WTC11 (cell line): ENCODE data around the gene MACROD2. TPM values are rescaled to one million over a fixed set of nuclear protein-coding genes. Genes with fewer than 3 reads are reported as not detected.

Experiments
- ATAC-seq: fragments of 200-7000 bp; cut with Tn5 transposase; 2 replicates; pipeline ENCODE4 v1.10.0; 2021; ENCODE audit warnings: mild to moderate bottlenecking, moderate library complexity
- CTCF ChIA-PET: fragments of 300-600 bp; sonication (Branson Sonifier 250); formaldehyde crosslinking; loops from one replicate; lab custom pipeline; 2021; ENCODE audit warnings: antibody characterized with exemption; lab: Charles Lee
- POLR2A ChIA-PET: fragments of 350-600 bp; sonication (Branson Sonifier 250); formaldehyde crosslinking; loops from one replicate; lab custom pipeline; 2021; ENCODE audit warnings: antibody characterized with exemption; lab: Charles Lee
- DNase-seq: peaks from one replicate; pipeline ENCODE4 v3.0.0; 2021; ENCODE audit warnings: low spot score
- H3K27ac Mint-ChIP-seq: 2 replicates; pipeline ENCODE4 v1.8.0; 2021; ENCODE audit warnings: mixed read lengths
- H3K27me3 Mint-ChIP-seq: 2 replicates; pipeline ENCODE4 v1.8.0; 2021; ENCODE audit warnings: low read depth, mild to moderate bottlenecking, moderate library complexity, mixed read lengths
- H3K36me3 Mint-ChIP-seq: 2 replicates; pipeline ENCODE4 v1.8.0; 2021; ENCODE audit warnings: mixed read lengths
- H3K4me1 Mint-ChIP-seq: 2 replicates; pipeline ENCODE4 v1.8.0; 2022; ENCODE audit warnings: mixed read lengths
- H3K4me3 Mint-ChIP-seq: 2 replicates; pipeline ENCODE4 v1.8.0; 2021; ENCODE audit warnings: mild to moderate bottlenecking, moderate library complexity, mixed read lengths
- H3K9me3 Mint-ChIP-seq: 2 replicates; pipeline ENCODE4 v1.8.0; 2021; ENCODE audit warnings: mixed read lengths
- ATF1 ChIP-seq: sonication (generic); formaldehyde crosslinking; IDR thresholded peaks from 2 replicates; pipeline ENCODE4 v1.8.1; 2023; ENCODE audit warnings: mild to moderate bottlenecking, moderate library complexity, missing genetic modification reagents
- E2F1 ChIP-seq: sonication (generic); formaldehyde crosslinking; IDR thresholded peaks from 2 replicates; pipeline ENCODE4 v1.8.0; 2022; ENCODE audit warnings: mild to moderate bottlenecking, missing genetic modification reagents
- FOXP1 ChIP-seq: sonication (generic); formaldehyde crosslinking; IDR thresholded peaks from 2 replicates; pipeline ENCODE4 v1.8.0; 2022; ENCODE audit warnings: missing genetic modification reagents, mild to moderate bottlenecking, moderate library complexity, borderline replicate concordance
- JUN ChIP-seq: sonication (generic); formaldehyde crosslinking; IDR thresholded peaks from 2 replicates; pipeline ENCODE4 v1.8.0; 2023; ENCODE audit warnings: mild to moderate bottlenecking, missing genetic modification reagents
- PREB ChIP-seq: sonication (generic); formaldehyde crosslinking; IDR thresholded peaks from 2 replicates; pipeline ENCODE4 v1.8.1; 2022; ENCODE audit warnings: mild to moderate bottlenecking, missing genetic modification reagents, moderate library complexity, borderline replicate concordance
- PRRX2 ChIP-seq: fragments of 250-450 bp; sonication (Bioruptor Pico); IDR thresholded peaks from 2 replicates; pipeline ENCODE4 v1.8.0; 2021; ENCODE audit warnings: mild to moderate bottlenecking
- SMAD3 ChIP-seq: sonication (generic); formaldehyde crosslinking; IDR thresholded peaks from 2 replicates; pipeline ENCODE4 v1.8.0; 2022; ENCODE audit warnings: missing genetic modification reagents, mild to moderate bottlenecking, borderline replicate concordance
- SP1 ChIP-seq: sonication (generic); formaldehyde crosslinking; conservative IDR thresholded peaks from 2 replicates; pipeline ENCODE4 v1.8.1; 2022; ENCODE audit warnings: missing genetic modification reagents
- TEAD1 ChIP-seq: sonication (generic); formaldehyde crosslinking; IDR thresholded peaks from 2 replicates; pipeline ENCODE4 v1.8.0; 2022; ENCODE audit warnings: mild to moderate bottlenecking, missing genetic modification reagents
- USF1 ChIP-seq: sonication (generic); formaldehyde crosslinking; IDR thresholded peaks from 2 replicates; pipeline ENCODE4 v1.8.0; 2022; ENCODE audit warnings: mild to moderate bottlenecking, missing genetic modification reagents
- ZBTB21 ChIP-seq: sonication (generic); formaldehyde crosslinking; IDR thresholded peaks from 2 replicates; pipeline ENCODE4 v1.8.1; 2023; ENCODE audit warnings: mild to moderate bottlenecking, missing genetic modification reagents, borderline replicate concordance
- ZNF219 ChIP-seq: sonication (generic); formaldehyde crosslinking; IDR thresholded peaks from 2 replicates; pipeline ENCODE4 v1.8.0; 2023; ENCODE audit warnings: missing genetic modification reagents, mild to moderate bottlenecking, borderline replicate concordance
- ZNF317 ChIP-seq: sonication (generic); formaldehyde crosslinking; IDR thresholded peaks from 2 replicates; pipeline ENCODE4 v1.8.1; 2023; ENCODE audit warnings: low read depth, mild to moderate bottlenecking, moderate library complexity, missing genetic modification reagents, borderline replicate concordance
- ZNF416 ChIP-seq: fragments of 250-450 bp; sonication (Bioruptor Pico); IDR thresholded peaks from 2 replicates; pipeline ENCODE4 v1.9.0; 2021; ENCODE audit warnings: mild to moderate bottlenecking, inconsistent platforms
- ZNF423 ChIP-seq: fragments of 250-450 bp; sonication (Bioruptor Pico); IDR thresholded peaks from 2 replicates; pipeline ENCODE4 v2.1.2; 2022; ENCODE audit warnings: mild to moderate bottlenecking, moderate library complexity
- total RNA-seq: library from RNA; stranded (reverse); gene quantifications from 3 replicates; pipeline ENCODE4 v1.2.3, GENCODE V29; 2021
- TF ChIP-seq, protein P1 (sequence below): sonication (generic); formaldehyde crosslinking; IDR thresholded peaks from 2 replicates; pipeline ENCODE4 v1.8.0; 2022; ENCODE audit warnings: missing genetic modification reagents
- TF ChIP-seq, protein P2 (sequence below): sonication (generic); formaldehyde crosslinking; IDR thresholded peaks from 2 replicates; pipeline ENCODE4 v1.8.1; 2022; ENCODE audit warnings: missing genetic modification reagents, borderline replicate concordance
- TF ChIP-seq, protein P3 (sequence below): fragments of 250-450 bp; sonication (Bioruptor Pico); IDR thresholded peaks from 2 replicates; pipeline ENCODE4 v1.9.0; 2021; ENCODE audit warnings: mild to moderate bottlenecking
- TF ChIP-seq, protein P4 (sequence below): fragments of 250-450 bp; sonication (Bioruptor Pico); IDR thresholded peaks from 2 replicates; pipeline ENCODE4 v2.1.2; 2022; ENCODE audit warnings: mild to moderate bottlenecking, moderate library complexity
- TF ChIP-seq, protein P5 (sequence below): sonication (generic); formaldehyde crosslinking; IDR thresholded peaks from 2 replicates; pipeline ENCODE4 v1.8.0; 2023; ENCODE audit warnings: mild to moderate bottlenecking, missing genetic modification reagents
- TF ChIP-seq, protein P6 (sequence below): sonication (generic); formaldehyde crosslinking; IDR thresholded peaks from 2 replicates; pipeline ENCODE4 v1.8.1; 2022; ENCODE audit warnings: low read depth, mild to moderate bottlenecking, moderate library complexity, missing genetic modification reagents, borderline replicate concordance

MACROD2 gene
- total RNA-seq, 1 experiment from 2014 or later, result 4.1 TPM

DNA sequence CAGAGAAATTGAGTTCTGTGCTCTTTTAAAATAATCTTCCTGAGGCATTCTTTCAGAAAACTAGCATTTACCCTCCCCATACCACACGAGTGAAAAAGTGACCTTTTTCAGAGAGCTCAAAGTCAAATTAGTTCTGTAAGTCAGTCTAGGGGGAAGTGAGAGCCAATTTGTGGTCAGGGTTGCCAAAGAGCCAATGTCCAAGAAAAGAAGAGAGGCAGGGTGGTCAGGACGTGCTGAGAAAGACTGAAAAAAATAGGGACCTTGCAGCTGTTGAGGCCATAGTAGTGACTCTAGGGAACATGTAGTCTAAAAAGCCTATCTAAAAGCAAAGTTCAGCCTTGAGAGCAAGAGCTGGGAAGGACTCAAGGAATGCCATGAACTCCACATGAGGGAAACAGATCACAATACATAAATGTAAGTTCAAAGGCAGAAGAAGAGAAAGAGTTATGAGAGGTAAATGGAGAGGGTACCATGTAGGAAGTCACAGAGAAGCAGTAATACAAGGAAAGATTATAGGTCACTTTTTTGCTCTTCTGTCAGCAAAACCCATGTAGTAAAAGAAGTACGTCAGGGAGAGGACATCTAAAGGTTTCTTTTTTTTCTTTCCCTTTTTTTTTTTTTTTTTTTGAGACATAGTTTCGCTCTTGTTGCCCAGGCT, 907.2 kb downstream of the MACROD2 start:
- TF ChIP-seq ZNF423, result no peak
- TF ChIP-seq ZBTB21 (CRISPR knock-in tag), result no peak
- no peak for TF ChIP-seq ZNF317
- TF ChIP-seq SMAD3 (CRISPR knock-in tag), result no peak
- TF ChIP-seq, protein P1, sequence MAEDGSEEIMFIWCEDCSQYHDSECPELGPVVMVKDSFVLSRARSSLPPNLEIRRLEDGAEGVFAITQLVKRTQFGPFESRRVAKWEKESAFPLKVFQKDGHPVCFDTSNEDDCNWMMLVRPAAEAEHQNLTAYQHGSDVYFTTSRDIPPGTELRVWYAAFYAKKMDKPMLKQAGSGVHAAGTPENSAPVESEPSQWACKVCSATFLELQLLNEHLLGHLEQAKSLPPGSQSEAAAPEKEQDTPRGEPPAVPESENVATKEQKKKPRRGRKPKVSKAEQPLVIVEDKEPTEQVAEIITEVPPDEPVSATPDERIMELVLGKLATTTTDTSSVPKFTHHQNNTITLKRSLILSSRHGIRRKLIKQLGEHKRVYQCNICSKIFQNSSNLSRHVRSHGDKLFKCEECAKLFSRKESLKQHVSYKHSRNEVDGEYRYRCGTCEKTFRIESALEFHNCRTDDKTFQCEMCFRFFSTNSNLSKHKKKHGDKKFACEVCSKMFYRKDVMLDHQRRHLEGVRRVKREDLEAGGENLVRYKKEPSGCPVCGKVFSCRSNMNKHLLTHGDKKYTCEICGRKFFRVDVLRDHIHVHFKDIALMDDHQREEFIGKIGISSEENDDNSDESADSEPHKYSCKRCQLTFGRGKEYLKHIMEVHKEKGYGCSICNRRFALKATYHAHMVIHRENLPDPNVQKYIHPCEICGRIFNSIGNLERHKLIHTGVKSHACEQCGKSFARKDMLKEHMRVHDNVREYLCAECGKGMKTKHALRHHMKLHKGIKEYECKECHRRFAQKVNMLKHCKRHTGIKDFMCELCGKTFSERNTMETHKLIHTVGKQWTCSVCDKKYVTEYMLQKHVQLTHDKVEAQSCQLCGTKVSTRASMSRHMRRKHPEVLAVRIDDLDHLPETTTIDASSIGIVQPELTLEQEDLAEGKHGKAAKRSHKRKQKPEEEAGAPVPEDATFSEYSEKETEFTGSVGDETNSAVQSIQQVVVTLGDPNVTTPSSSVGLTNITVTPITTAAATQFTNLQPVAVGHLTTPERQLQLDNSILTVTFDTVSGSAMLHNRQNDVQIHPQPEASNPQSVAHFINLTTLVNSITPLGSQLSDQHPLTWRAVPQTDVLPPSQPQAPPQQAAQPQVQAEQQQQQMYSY (CRISPR knock-in tag), result no peak
- TF ChIP-seq, protein P2, sequence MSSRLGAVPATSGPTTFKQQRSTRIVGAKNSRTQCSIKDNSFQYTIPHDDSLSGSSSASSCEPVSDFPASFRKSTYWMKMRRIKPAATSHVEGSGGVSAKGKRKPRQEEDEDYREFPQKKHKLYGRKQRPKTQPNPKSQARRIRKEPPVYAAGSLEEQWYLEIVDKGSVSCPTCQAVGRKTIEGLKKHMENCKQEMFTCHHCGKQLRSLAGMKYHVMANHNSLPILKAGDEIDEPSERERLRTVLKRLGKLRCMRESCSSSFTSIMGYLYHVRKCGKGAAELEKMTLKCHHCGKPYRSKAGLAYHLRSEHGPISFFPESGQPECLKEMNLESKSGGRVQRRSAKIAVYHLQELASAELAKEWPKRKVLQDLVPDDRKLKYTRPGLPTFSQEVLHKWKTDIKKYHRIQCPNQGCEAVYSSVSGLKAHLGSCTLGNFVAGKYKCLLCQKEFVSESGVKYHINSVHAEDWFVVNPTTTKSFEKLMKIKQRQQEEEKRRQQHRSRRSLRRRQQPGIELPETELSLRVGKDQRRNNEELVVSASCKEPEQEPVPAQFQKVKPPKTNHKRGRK, result no peak
- TF ChIP-seq ZNF416, result no peak
- no peak for TF ChIP-seq E2F1 (CRISPR knock-in tag)
- no peak for TF ChIP-seq SP1 (CRISPR knock-in tag)
- TF ChIP-seq ZNF219 (CRISPR knock-in tag), result no peak
- no peak for TF ChIP-seq USF1 (CRISPR knock-in tag)
- TF ChIP-seq PRRX2, result no peak
- TF ChIP-seq, protein P3, sequence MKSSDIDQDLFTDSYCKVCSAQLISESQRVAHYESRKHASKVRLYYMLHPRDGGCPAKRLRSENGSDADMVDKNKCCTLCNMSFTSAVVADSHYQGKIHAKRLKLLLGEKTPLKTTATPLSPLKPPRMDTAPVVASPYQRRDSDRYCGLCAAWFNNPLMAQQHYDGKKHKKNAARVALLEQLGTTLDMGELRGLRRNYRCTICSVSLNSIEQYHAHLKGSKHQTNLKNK, result no peak
- no peak for TF ChIP-seq ATF1 (CRISPR knock-in tag)
- TF ChIP-seq, protein P4, sequence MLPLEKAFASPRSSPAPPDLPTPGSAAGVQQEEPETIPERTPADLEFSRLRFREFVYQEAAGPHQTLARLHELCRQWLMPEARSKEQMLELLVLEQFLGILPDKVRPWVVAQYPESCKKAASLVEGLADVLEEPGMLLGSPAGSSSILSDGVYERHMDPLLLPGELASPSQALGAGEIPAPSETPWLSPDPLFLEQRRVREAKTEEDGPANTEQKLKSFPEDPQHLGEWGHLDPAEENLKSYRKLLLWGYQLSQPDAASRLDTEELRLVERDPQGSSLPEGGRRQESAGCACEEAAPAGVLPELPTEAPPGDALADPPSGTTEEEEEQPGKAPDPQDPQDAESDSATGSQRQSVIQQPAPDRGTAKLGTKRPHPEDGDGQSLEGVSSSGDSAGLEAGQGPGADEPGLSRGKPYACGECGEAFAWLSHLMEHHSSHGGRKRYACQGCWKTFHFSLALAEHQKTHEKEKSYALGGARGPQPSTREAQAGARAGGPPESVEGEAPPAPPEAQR, result no peak
- no peak for TF ChIP-seq FOXP1 (CRISPR knock-in tag)
- ChIA-PET POLR2A (no interaction called here), CTCF (no interaction called here)
- DNase-seq, result no peak
- ATAC-seq, result no peak
- Mint-ChIP-seq H3K4me1 (peaks cover 13% of the 10 kb centered on the region), H3K36me3 (peaks cover 3% of the 10 kb centered on the region), H3K4me3 (no peak overlapping the region), H3K9me3 (peaks cover 7% of the 10 kb centered on the region), H3K27ac (no peak overlapping the region), H3K27me3 (no peaks in the 10 kb centered on the region)

DNA sequence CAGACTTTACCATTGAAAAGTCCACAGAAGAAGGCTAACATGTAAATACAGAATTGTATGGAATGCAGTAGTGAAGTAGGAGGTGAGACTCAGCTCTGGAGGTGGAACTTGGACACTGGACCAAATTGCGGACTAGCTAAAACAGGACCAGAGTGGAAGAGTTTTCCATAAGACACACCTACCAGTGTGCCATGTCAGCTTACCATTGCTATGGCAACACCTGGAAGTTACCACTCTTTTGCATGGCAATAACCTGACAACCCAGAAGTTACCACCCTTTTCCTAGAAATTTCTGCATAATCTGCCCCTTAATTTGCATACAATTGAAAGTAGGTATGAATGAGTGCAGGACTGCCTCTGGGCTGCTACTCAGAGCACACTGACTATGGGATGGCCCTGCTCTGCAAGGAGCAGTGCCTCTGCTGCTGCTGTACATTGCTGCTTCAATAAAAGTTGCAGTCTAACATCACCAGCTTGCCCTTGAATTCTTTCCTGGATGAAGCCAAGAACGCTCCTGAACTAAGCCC, 911.7 kb downstream of the MACROD2 start:
- H3K36me3 Mint-ChIP-seq, result no peaks in the 10 kb centered on the region
- peak; percentile 46 for ATAC-seq
- POLR2A ChIA-PET, result no interaction called here
- peaks cover 4% of the 10 kb centered on the region; the same call in 1 of the 2 replicates for H3K9me3 Mint-ChIP-seq
- CTCF ChIA-PET, result no interaction called here
- no peak overlapping the region for H3K4me3 Mint-ChIP-seq
- DNase-seq, result no peak
- H3K27me3 Mint-ChIP-seq, result no peaks in the 10 kb centered on the region; the same call in 1 of the 2 replicates
- H3K27ac Mint-ChIP-seq, result no peak overlapping the region
- H3K4me1 Mint-ChIP-seq, result peaks cover 15% of the 10 kb centered on the region
- TF ChIP-seq, protein P5, sequence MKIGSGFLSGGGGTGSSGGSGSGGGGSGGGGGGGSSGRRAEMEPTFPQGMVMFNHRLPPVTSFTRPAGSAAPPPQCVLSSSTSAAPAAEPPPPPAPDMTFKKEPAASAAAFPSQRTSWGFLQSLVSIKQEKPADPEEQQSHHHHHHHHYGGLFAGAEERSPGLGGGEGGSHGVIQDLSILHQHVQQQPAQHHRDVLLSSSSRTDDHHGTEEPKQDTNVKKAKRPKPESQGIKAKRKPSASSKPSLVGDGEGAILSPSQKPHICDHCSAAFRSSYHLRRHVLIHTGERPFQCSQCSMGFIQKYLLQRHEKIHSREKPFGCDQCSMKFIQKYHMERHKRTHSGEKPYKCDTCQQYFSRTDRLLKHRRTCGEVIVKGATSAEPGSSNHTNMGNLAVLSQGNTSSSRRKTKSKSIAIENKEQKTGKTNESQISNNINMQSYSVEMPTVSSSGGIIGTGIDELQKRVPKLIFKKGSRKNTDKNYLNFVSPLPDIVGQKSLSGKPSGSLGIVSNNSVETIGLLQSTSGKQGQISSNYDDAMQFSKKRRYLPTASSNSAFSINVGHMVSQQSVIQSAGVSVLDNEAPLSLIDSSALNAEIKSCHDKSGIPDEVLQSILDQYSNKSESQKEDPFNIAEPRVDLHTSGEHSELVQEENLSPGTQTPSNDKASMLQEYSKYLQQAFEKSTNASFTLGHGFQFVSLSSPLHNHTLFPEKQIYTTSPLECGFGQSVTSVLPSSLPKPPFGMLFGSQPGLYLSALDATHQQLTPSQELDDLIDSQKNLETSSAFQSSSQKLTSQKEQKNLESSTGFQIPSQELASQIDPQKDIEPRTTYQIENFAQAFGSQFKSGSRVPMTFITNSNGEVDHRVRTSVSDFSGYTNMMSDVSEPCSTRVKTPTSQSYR (CRISPR knock-in tag), result no peak
- TF ChIP-seq JUN (CRISPR knock-in tag) (no peak), TEAD1 (CRISPR knock-in tag) (no peak), PREB (CRISPR knock-in tag) (no peak)
- TF ChIP-seq, protein P6, sequence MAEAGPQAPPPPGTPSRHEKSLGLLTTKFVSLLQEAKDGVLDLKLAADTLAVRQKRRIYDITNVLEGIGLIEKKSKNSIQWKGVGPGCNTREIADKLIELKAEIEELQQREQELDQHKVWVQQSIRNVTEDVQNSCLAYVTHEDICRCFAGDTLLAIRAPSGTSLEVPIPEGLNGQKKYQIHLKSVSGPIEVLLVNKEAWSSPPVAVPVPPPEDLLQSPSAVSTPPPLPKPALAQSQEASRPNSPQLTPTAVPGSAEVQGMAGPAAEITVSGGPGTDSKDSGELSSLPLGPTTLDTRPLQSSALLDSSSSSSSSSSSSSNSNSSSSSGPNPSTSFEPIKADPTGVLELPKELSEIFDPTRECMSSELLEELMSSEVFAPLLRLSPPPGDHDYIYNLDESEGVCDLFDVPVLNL, result no peak
